GM12891 (cell line): ENCODE data around the gene PRXL2A.

Experiments used
- DNase-seq: peaks from one replicate; pipeline ENCODE4 v3.0.0; 2011; ENCODE audit warnings: low spot score; ENCODE audit not compliant: insufficient read length
- FAIRE-seq: peaks from 2 replicates; lab custom pipeline; 2011; peaks lifted over from hg19 to GRCh38; lab: Jason Lieb, UNC
- PAX5 ChIP-seq: IDR thresholded peaks from 2 replicates; pipeline ENCODE4 v1.6.1; 2011; ENCODE audit warnings: low read length, moderate library complexity, mild to moderate bottlenecking; ENCODE audit not compliant: insufficient read depth, severe bottlenecking
- POLR2A ChIP-seq: IDR thresholded peaks from 2 replicates; pipeline ENCODE4 v1.6.1; 2011; ENCODE audit warnings: low read depth, low read length, control low read depth
- POLR2AphosphoS5 ChIP-seq: IDR thresholded peaks from 2 replicates; pipeline ENCODE4 v1.6.1; 2011; ENCODE audit warnings: low read depth, low read length, control low read depth
- POU2F2 ChIP-seq: IDR thresholded peaks from 2 replicates; pipeline ENCODE4 v1.6.1; 2011; ENCODE audit warnings: low read depth, mild to moderate bottlenecking, control low read depth, low read length, moderate library complexity
- SPI1 ChIP-seq: IDR thresholded peaks from 2 replicates; pipeline ENCODE4 v1.6.1; 2011; ENCODE audit warnings: low read depth, low read length, control low read depth
- TAF1 ChIP-seq: IDR thresholded peaks from 2 replicates; pipeline ENCODE4 v1.6.1; 2011; ENCODE audit warnings: low read depth, low read length, control low read depth

Gene PRXL2A

GRCh38 chr10:80390740-80391139 lies 17.6 kb upstream of the PRXL2A start:
- FAIRE-seq (no peak), DNase-seq (no peak)
- no peak for TF ChIP-seq POLR2A
- TF ChIP-seq SPI1 = no peak
- TF ChIP-seq TAF1 = no peak
- TF ChIP-seq PAX5 = no peak
- TF ChIP-seq POU2F2 = no peak
- no peak for TF ChIP-seq POLR2AphosphoS5

- FAIRE-seq = no peak
- no peak for DNase-seq
- TF ChIP-seq POLR2AphosphoS5 (no peak), PAX5 (no peak), POU2F2 (no peak), SPI1 (no peak), POLR2A (no peak), TAF1 (no peak)
Observed at GRCh38 chr10:80392250-80392649, 16.1 kb upstream of the PRXL2A start.

- DNase-seq = no peak
- no peak for TF ChIP-seq SPI1
- no peak for TF ChIP-seq TAF1
- no peak for TF ChIP-seq PAX5
- no peak for TF ChIP-seq POLR2A
- no peak for TF ChIP-seq POLR2AphosphoS5
- TF ChIP-seq POU2F2 = no peak
- no peak for FAIRE-seq
Observed at GRCh38 chr10:80394358-80394916, 13.9 kb upstream of the PRXL2A start.

- DNase-seq (no peak), FAIRE-seq (no peak)
- TF ChIP-seq SPI1 = no peak
- TF ChIP-seq TAF1 = no peak
- TF ChIP-seq POU2F2 = no peak
- no peak for TF ChIP-seq PAX5
- no peak for TF ChIP-seq POLR2AphosphoS5
- no peak for TF ChIP-seq POLR2A
Observed at GRCh38 chr10:80397014-80397413, 11.3 kb upstream of the PRXL2A start.

- DNase-seq (no peak), FAIRE-seq (no peak)
- no peak for TF ChIP-seq PAX5
- no peak for TF ChIP-seq POLR2AphosphoS5
- no peak for TF ChIP-seq TAF1
- TF ChIP-seq POLR2A = no peak
- no peak for TF ChIP-seq SPI1
- no peak for TF ChIP-seq POU2F2
Observed at GRCh38 chr10:80400136-80400804, 8.1 kb upstream of the PRXL2A start.

- TF ChIP-seq POLR2A (no peak), POLR2AphosphoS5 (no peak), POU2F2 (no peak), TAF1 (no peak), PAX5 (no peak), SPI1 (no peak)
- no peak for FAIRE-seq
- no peak for DNase-seq
Observed at GRCh38 chr10:80405035-80405434, 3.3 kb upstream of the PRXL2A start.

GRCh38 chr10:80405626-80406025 lies 2.7 kb upstream of the PRXL2A start:
- TF ChIP-seq POLR2AphosphoS5 (no peak), SPI1 (no peak), POLR2A (no peak), TAF1 (no peak), PAX5 (no peak), POU2F2 (no peak)
- FAIRE-seq (no peak), DNase-seq (no peak)

GRCh38 chr10:80406204-80406603 lies 2.1 kb upstream of the PRXL2A start:
- TF ChIP-seq POU2F2 = no peak
- TF ChIP-seq PAX5 = no peak
- TF ChIP-seq SPI1 = no peak
- no peak for TF ChIP-seq POLR2AphosphoS5
- TF ChIP-seq TAF1 = no peak
- TF ChIP-seq POLR2A = no peak
- FAIRE-seq = no peak
- DNase-seq = no peak

- FAIRE-seq (peak; percentile 68), DNase-seq (peak; percentile 25)
- TF ChIP-seq POLR2A (no peak), POLR2AphosphoS5 (no peak), SPI1 (no peak), TAF1 (no peak), POU2F2 (no peak), PAX5 (no peak)
Observed at GRCh38 chr10:80407812-80408241, 524 bp upstream of the PRXL2A start.

- DNase-seq = no peak
- no peak for TF ChIP-seq POU2F2
- no peak for TF ChIP-seq POLR2A
- no peak for TF ChIP-seq TAF1
- TF ChIP-seq SPI1 = no peak
- no peak for TF ChIP-seq POLR2AphosphoS5
- no peak for TF ChIP-seq PAX5
- no peak for FAIRE-seq
Observed at GRCh38 chr10:80409121-80409520, 770 bp downstream of the PRXL2A start.
